H1 (cell line): Measurements from ENCODE around the gene ZNRF3. TPM values are rescaled to one million over a fixed set of nuclear protein-coding genes. Genes with fewer than 3 reads are reported as not detected.

Experiments
- CTCF ChIA-PET: fragments of 300-600 bp; sonication (Branson Sonifier 250); formaldehyde crosslinking; loops from one replicate; lab custom pipeline; 2021; ENCODE audit not compliant: partially characterized antibody; lab: Charles Lee
- POLR2A ChIA-PET: fragments of 300-600 bp; sonication (Branson Sonifier 250); formaldehyde crosslinking; loops from one replicate; lab custom pipeline; 2021; ENCODE audit warnings: inconsistent platforms; ENCODE audit not compliant: partially characterized antibody; lab: Charles Lee
- DNase-seq, 2 experiments: peaks; one replicate each; pipeline versions ENCODE4 v3.0.0 to v3.0.0-alpha.2; 2010 to 2022; ENCODE audit warnings: low spot score in 2 of 2, low read depth in 1 of 2, mixed read lengths in 1 of 2
- FAIRE-seq: peaks from 2 replicates; lab custom pipeline; 2011; peaks lifted over from hg19 to GRCh38; lab: Jason Lieb, UNC
- H2AFZ ChIP-seq: 2 replicates; pipeline ENCODE4 v1.8.1; 2012; ENCODE audit warnings: low read length, inconsistent platforms
- H2AK5ac ChIP-seq: 2 replicates; pipeline ENCODE4 v1.6.1; 2013; ENCODE audit warnings: low read depth, low read length
- H2BK120ac ChIP-seq: replicated peaks from 2 replicates; pipeline ENCODE3; 2013; ENCODE audit warnings: low read depth, low read length, inconsistent platforms
- H2BK12ac ChIP-seq: 2 replicates; pipeline ENCODE4 v1.6.1; 2013; ENCODE audit warnings: low read depth, low read length
- H2BK15ac ChIP-seq: 2 replicates; pipeline ENCODE4 v1.6.1; 2013; ENCODE audit warnings: low read length
- H2BK20ac ChIP-seq: 2 replicates; pipeline ENCODE4 v1.6.1; 2013; ENCODE audit warnings: low read length
- H2BK5ac ChIP-seq: 2 replicates; pipeline ENCODE4 v1.6.1; 2013; ENCODE audit warnings: low read depth, low read length
- H3K14ac ChIP-seq: 2 replicates; pipeline ENCODE4 v1.6.1; 2013; ENCODE audit warnings: inconsistent platforms; ENCODE audit not compliant: insufficient read length
- H3K18ac ChIP-seq: 2 replicates; pipeline ENCODE4 v1.6.1; 2013; ENCODE audit warnings: low read length; ENCODE audit errors: extremely low read depth
- H3K23ac ChIP-seq: 2 replicates; pipeline ENCODE4 v1.6.1; 2013; ENCODE audit warnings: inconsistent platforms; ENCODE audit not compliant: insufficient read length
- H3K23me2 ChIP-seq: 2 replicates; pipeline ENCODE4 v1.6.1; 2013; ENCODE audit warnings: low read depth, low read length
- H3K27ac ChIP-seq: 2 replicates; pipeline ENCODE4 v1.6.1; 2011; ENCODE audit warnings: low read depth, low read length, inconsistent platforms
- H3K27me3 ChIP-seq, 4 experiments: replicated peaks in 1 of 4; 1 replicate in 1 of 4; 2 replicates in 3 of 4; pipeline versions ENCODE4 v1.6.1 to v1.8.1; 2011 to 2013; ENCODE audit warnings: low read length in 3 of 4, mild to moderate bottlenecking in 3 of 4, inconsistent platforms in 2 of 4, mixed read lengths in 2 of 4, moderate library complexity in 1 of 4; ENCODE audit not compliant: control insufficient read depth in 3 of 4, insufficient read depth in 3 of 4; ENCODE audit errors: extremely low read depth in 1 of 4
- H3K36me3 ChIP-seq, 4 experiments: 2 replicates each; pipeline versions ENCODE4 v1.6.1 to v1.8.1; 2011 to 2013; ENCODE audit warnings: mild to moderate bottlenecking in 4 of 4, low read length in 3 of 4, moderate library complexity in 2 of 4, control low read depth in 1 of 4, inconsistent platforms in 1 of 4; ENCODE audit not compliant: insufficient read depth in 4 of 4, control insufficient read depth in 2 of 4
- H3K4ac ChIP-seq: replicated peaks from 2 replicates; pipeline ENCODE3; 2013; ENCODE audit warnings: low read length, low read depth, mixed read lengths, inconsistent platforms; ENCODE audit not compliant: insufficient read length
- H3K4me1 ChIP-seq, 4 experiments: replicated peaks in 1 of 4; 1 replicate in 1 of 4; 2 replicates in 3 of 4; pipeline versions ENCODE4 v1.6.1 to v1.8.1; 2011 to 2013; ENCODE audit warnings: low read length in 3 of 4, inconsistent platforms in 2 of 4, mixed read lengths in 1 of 4; ENCODE audit not compliant: insufficient read depth in 4 of 4, control insufficient read depth in 3 of 4
- H3K4me2 ChIP-seq, 2 experiments: 2 replicates each; pipeline versions ENCODE4 v1.6.1 to v1.8.1; 2011 to 2013; ENCODE audit warnings: low read depth in 2 of 2, low read length in 2 of 2, control low read depth in 1 of 2, inconsistent platforms in 1 of 2, mild to moderate bottlenecking in 1 of 2; ENCODE audit not compliant: insufficient read depth in 1 of 2
- H3K4me3 ChIP-seq, 4 experiments: fragments of 200-600, 300-600 bp in 1 of 4; sonication (generic), shearing (Covaris generic), sonication (Bioruptor Twin) in 1 of 4; 2 replicates each; pipeline versions ENCODE4 v1.5.1 to v1.8.1; 2011 to 2016; ENCODE audit warnings: low read length in 4 of 4, low read depth in 3 of 4, control low read depth in 2 of 4, inconsistent platforms in 2 of 4, mild to moderate bottlenecking in 2 of 4, mixed read lengths in 1 of 4, moderate library complexity in 1 of 4; ENCODE audit not compliant: insufficient read depth in 2 of 4; ENCODE audit errors: extremely low read depth in 1 of 4
- H3K56ac ChIP-seq: replicated peaks from 2 replicates; pipeline ENCODE3; 2013; ENCODE audit warnings: low read depth, mild to moderate bottlenecking, mixed read lengths, low read length, inconsistent platforms; ENCODE audit not compliant: insufficient read length
- H3K79me1 ChIP-seq: 2 replicates; pipeline ENCODE4 v1.6.1; 2013; ENCODE audit warnings: low read depth, low read length, control low read depth
- H3K79me2 ChIP-seq, 2 experiments: 2 replicates each; pipeline versions ENCODE4 v1.6.1 to v1.8.1; 2012 to 2013; ENCODE audit warnings: low read length in 2 of 2, mild to moderate bottlenecking in 2 of 2, inconsistent platforms in 1 of 2; ENCODE audit not compliant: insufficient read depth in 2 of 2, control insufficient read depth in 1 of 2
- H3K9ac ChIP-seq, 4 experiments: replicated peaks in 1 of 4; 1 replicate in 1 of 4; 2 replicates in 3 of 4; pipeline versions ENCODE4 v1.6.1 to v1.8.1; 2011 to 2013; ENCODE audit warnings: low read depth in 3 of 4, low read length in 3 of 4, control low read depth in 2 of 4, mild to moderate bottlenecking in 2 of 4, moderate library complexity in 2 of 4, inconsistent platforms in 1 of 4; ENCODE audit errors: extremely low read depth in 1 of 4
- H3K9me3 ChIP-seq, 2 experiments: 2 replicates each; pipeline versions ENCODE4 v1.6.1 to v1.8.1; 2012 to 2013; ENCODE audit warnings: mild to moderate bottlenecking in 2 of 2, moderate library complexity in 2 of 2, control low read depth in 1 of 2, inconsistent platforms in 1 of 2, low read depth in 1 of 2, low read length in 1 of 2, mixed read lengths in 1 of 2; ENCODE audit not compliant: insufficient read depth in 2 of 2
- H4K20me1 ChIP-seq, 2 experiments: replicated peaks in 1 of 2; 2 replicates each; pipeline versions ENCODE3 to v1.8.1; 2011 to 2013; ENCODE audit warnings: inconsistent platforms in 2 of 2, low read length in 2 of 2, mild to moderate bottlenecking in 1 of 2; ENCODE audit not compliant: insufficient read depth in 2 of 2, control insufficient read depth in 1 of 2
- H4K5ac ChIP-seq: 2 replicates; pipeline ENCODE4 v1.6.1; 2013; ENCODE audit warnings: low read length, low read depth, mixed read lengths, inconsistent platforms; ENCODE audit not compliant: insufficient read length
- H4K8ac ChIP-seq: 2 replicates; pipeline ENCODE4 v1.8.0; 2013; ENCODE audit warnings: mild to moderate bottlenecking, moderate library complexity, low read length, inconsistent platforms; ENCODE audit not compliant: insufficient read depth; ENCODE audit errors: extremely low read depth
- H4K91ac ChIP-seq: replicated peaks from 2 replicates; pipeline ENCODE3; 2013; ENCODE audit warnings: low read length, mixed read lengths, inconsistent platforms; ENCODE audit not compliant: insufficient read length
- BACH1 ChIP-seq: IDR thresholded peaks from 2 replicates; pipeline ENCODE4 v1.6.1; 2012; ENCODE audit warnings: low read length, improper control_type of control experiment
- GABPA ChIP-seq: IDR thresholded peaks from 2 replicates; pipeline ENCODE4 v1.6.1; 2011; ENCODE audit warnings: mild to moderate bottlenecking, low read length, moderate library complexity, borderline replicate concordance; ENCODE audit not compliant: insufficient read depth
- JUND ChIP-seq: IDR thresholded peaks from 2 replicates; pipeline ENCODE4 v1.6.1; 2011; ENCODE audit warnings: mild to moderate bottlenecking, improper control_type of control experiment, low read length
- TCF12 ChIP-seq: IDR thresholded peaks from 2 replicates; pipeline ENCODE4 v1.6.1; 2011; ENCODE audit warnings: low read depth, mild to moderate bottlenecking, low read length
- WGBS, 2 experiments: shearing (Covaris generic) in 1 of 2; methylation state at CpG; one replicate each; pipeline versions ENCODE4 v1.1.6 to v1.1.7; 2013 to 2015; ENCODE audit warnings: low lambda C conversion rate in 2 of 2, mixed read lengths in 2 of 2, inconsistent platforms in 1 of 2, low coverage in 1 of 2, missing lambda C conversion rate in 1 of 2; ENCODE audit not compliant: insufficient replicate concordance in 2 of 2, insufficient coverage in 1 of 2, insufficient read length in 1 of 2; ENCODE audit errors: extremely low coverage in 1 of 2, missing lambda C conversion rate in 1 of 2; 5-methylcytosine and 5-hydroxymethylcytosine counted together
- polyA plus RNA-seq, 7 experiments: library from polyadenylated mRNA; depleted of rRNA in 3 of 7; stranded (reverse) in 5 of 7; unstranded in 2 of 7; fragments of >200 nt in 5 of 7; fragments of 200-250 nt in 2 of 7; gene quantifications; 1 replicate in 5 of 7; 2 replicates in 1 of 7; 4 replicates in 1 of 7; pipeline versions ENCODE4 v1.2.1 to v1.2.3, GENCODE V29; 2011 to 2013; ENCODE audit warnings: missing spikeins in 2 of 7, mixed read lengths in 2 of 7
- total RNA-seq: library from RNA; stranded (reverse); fragmentation: NEBNext Ultra II Directional; extraction: Animal tissue kit (Norgen Biotek cat#: 25700); gene quantifications from 2 replicates; pipeline ENCODE4 v1.2.1, GENCODE V29; 2021

The ZNRF3 gene
- total and polyA plus RNA-seq, 2 of the 8 experiments (the other 6 are each of a cell fraction or from before 2014, with no cell fraction given), result 14.1 to 21.7 TPM

DNA sequence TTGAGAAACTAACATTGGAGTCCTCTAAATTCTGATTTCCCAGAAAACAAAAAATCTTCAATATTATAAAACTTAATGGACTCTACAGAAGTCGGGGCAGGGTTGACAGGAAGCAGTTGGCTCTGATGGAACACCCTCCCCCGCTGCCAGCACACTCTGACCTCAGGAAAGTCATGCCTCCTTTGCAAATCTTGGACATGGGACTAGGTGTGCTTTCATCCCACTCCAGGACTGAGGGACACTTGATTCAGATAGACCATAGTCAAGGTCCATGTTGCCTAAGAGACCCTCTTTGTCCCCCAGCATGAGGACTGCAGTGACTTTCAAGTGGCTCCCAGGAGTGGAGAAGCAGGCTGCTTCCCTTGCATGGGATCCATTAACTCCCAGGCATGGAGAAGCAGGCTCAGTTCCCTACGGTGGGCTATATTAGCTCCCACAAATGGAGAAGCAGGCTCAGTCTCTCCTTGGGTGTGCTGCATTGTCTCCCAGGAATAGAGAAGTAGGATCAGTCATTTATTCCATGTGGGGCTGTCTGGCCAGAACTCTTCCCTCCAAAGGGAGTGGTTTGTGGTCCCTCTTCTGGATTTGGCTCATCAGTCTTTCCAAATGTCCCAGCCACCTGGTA lies 139.9 kb downstream of the ZNRF3 start:
- TF ChIP-seq BACH1 (no peak), JUND (no peak), TCF12 (no peak), GABPA (no peak)
- FAIRE-seq, result no peak
- 73% methylated on average over 3 of the region's 3 CpGs; no CpG with 5 or more reads in 1 of the 2 experiments for WGBS, 2 experiments

More for the DNA sequence above, 139.9 kb downstream of the ZNRF3 start:
- Histone ChIP-seq H2BK120ac (no peak overlapping the region), H3K36me3 (0 out of 8 replicates have a peak, but pooled peaks cover 0 to 2% (median 0%) of the 10 kb centered on the region in 4 experiments), H4K5ac (no peak overlapping the region), H3K4me1 (peaks cover 0 to 8% (median 4%) of the 10 kb centered on the region in 4 experiments; a peak in 4 of 7 replicates), H2BK20ac (peak overlapping the region; percentile 15; the same call in 1 of the 2 replicates), H3K23ac (no peak overlapping the region), H3K9ac (0 out of 7 replicates have a peak overlapping the region, but pooled peaks of 1 of the 4 experiments have one; percentile 15), H2AK5ac (no peak overlapping the region), H3K23me2 (no peaks in the 10 kb centered on the region; the same call in 1 of the 2 replicates), H3K27me3 (no peaks in the 10 kb centered on the region), H2BK5ac (no peak overlapping the region; the same call in 1 of the 2 replicates), H4K91ac (peak overlapping the region; percentile 25), H3K14ac (no peak overlapping the region), H2BK12ac (no peak overlapping the region), H3K4ac (no peak overlapping the region), H3K9me3 (no peaks in the 10 kb centered on the region), H3K4me3 (no peak overlapping the region), H2BK15ac (0 out of 2 replicates have a peak overlapping the region, but pooled peaks have one; percentile 1), H3K18ac (no peak overlapping the region), H4K20me1 (peaks cover 0 to 5% of the 10 kb centered on the region in 2 experiments), H3K79me1 (peaks cover 8% of the 10 kb centered on the region; the same call in 1 of the 2 replicates), H3K79me2 (peaks cover 0 to 23% of the 10 kb centered on the region in 2 experiments; a peak in 2 of 4 replicates), H4K8ac (no peak overlapping the region), H3K4me2 (no peak overlapping the region), H3K56ac (no peak overlapping the region), H2AFZ (no peak overlapping the region), H3K27ac (no peak overlapping the region)
- no peak for DNase-seq
- POLR2A ChIA-PET, result interaction anchor here (0.6 to 1.0 kb wide), 3 partner anchors 9 to 97 kb away, joined by 3 to 4 read pairs (median 4); no protein-coding TSS in a partner anchor
- CTCF ChIA-PET, result interaction anchor here (0.6 kb wide), 1 partner anchor 55 kb away, joined by 4 read pairs; no protein-coding TSS in a partner anchor
